Calu3 (cell line): Measurements from ENCODE around the gene GHRH. TPM values are rescaled to one million over a fixed set of nuclear protein-coding genes. Genes with fewer than 3 reads are reported as not detected.

Source experiments
- BruUV-seq: library from RNA; stranded (reverse); fragments of 400-500 nt; replicated peaks from 2 replicates; lab custom pipeline; 2021; lab: Mats Ljungman, UMichigan
- CTCF ChIA-PET: fragments of 300-600 bp; sonication (Branson Sonifier 250); formaldehyde crosslinking; loops from one replicate; lab custom pipeline; 2022; ENCODE audit warnings: antibody characterized with exemption; lab: Charles Lee
- DNase-seq: peaks from one replicate; pipeline ENCODE4 v3.0.0; 2022
- H3K27ac Mint-ChIP-seq: one replicate; pipeline ENCODE4 v1.8.0; 2022; ENCODE audit warnings: mixed read lengths; ENCODE audit not compliant: unreplicated experiment
- H3K27me3 Mint-ChIP-seq: one replicate; pipeline ENCODE4 v1.8.0; 2022; ENCODE audit warnings: mixed read lengths; ENCODE audit not compliant: unreplicated experiment
- H3K36me3 Mint-ChIP-seq: one replicate; pipeline ENCODE4 v1.8.0; 2022; ENCODE audit warnings: mild to moderate bottlenecking, moderate library complexity, mixed read lengths; ENCODE audit not compliant: insufficient read depth, unreplicated experiment
- H3K4me1 Mint-ChIP-seq: one replicate; pipeline ENCODE4 v1.8.0; 2022; ENCODE audit warnings: mild to moderate bottlenecking, low read depth, mixed read lengths; ENCODE audit not compliant: unreplicated experiment
- H3K4me3 Mint-ChIP-seq: one replicate; pipeline ENCODE4 v1.8.0; 2022; ENCODE audit warnings: mild to moderate bottlenecking, low read depth, moderate library complexity, mixed read lengths; ENCODE audit not compliant: unreplicated experiment
- H3K9me3 Mint-ChIP-seq: one replicate; pipeline ENCODE4 v1.8.0; 2022; ENCODE audit warnings: low read depth, mixed read lengths; ENCODE audit not compliant: unreplicated experiment
- CTCF ChIP-seq: fragments of 200-600 bp; IDR thresholded peaks from one replicate; pipeline ENCODE4 v1.8.0; 2022; ENCODE audit warnings: antibody characterized with exemption; ENCODE audit not compliant: unreplicated experiment
- intact Hi-C: fragments of 100-400 bp; cut with micrococcal nuclease; formaldehyde crosslinking; loops from one replicate; pipeline ENCODE4 v1.10.0; 2022; ENCODE audit not compliant: unreplicated experiment
- total RNA-seq: library from RNA; stranded (reverse); gene quantifications from 2 replicates; pipeline ENCODE4 v1.2.3, GENCODE V29; 2022

Gene GHRH
- total RNA-seq, 1 experiment from 2014 or later: not detected

- no peak for TF ChIP-seq CTCF
- Mint-ChIP-seq H3K9me3 (no peaks in the 10 kb centered on the region), H3K4me3 (no peak overlapping the region), H3K36me3 (no peaks in the 10 kb centered on the region), H3K4me1 (no peaks in the 10 kb centered on the region), H3K27me3 (peaks cover 86% of the 10 kb centered on the region), H3K27ac (no peak overlapping the region)
- intact Hi-C loops: no loop called here
- CTCF ChIA-PET: interaction anchor here (0.7 kb wide), 1 partner anchor 185 kb away, joined by 4 read pairs; no protein-coding TSS in a partner anchor
- DNase-seq: no peak
- BruUV-seq: no TSS peak
Observed at GRCh38 chr20:37257530-37257929, 4.1 kb downstream of the GHRH start.

- no peaks in the 10 kb centered on the region for H3K4me1 Mint-ChIP-seq
- no peaks in the 10 kb centered on the region for H3K9me3 Mint-ChIP-seq
- no peak overlapping the region for H3K4me3 Mint-ChIP-seq
- H3K36me3 Mint-ChIP-seq: no peaks in the 10 kb centered on the region
- intact Hi-C loops: no loop called here
- TF ChIP-seq CTCF: no peak
- DNase-seq: no peak
- H3K27me3 Mint-ChIP-seq: peaks cover 74% of the 10 kb centered on the region
- CTCF ChIA-PET: interaction anchor here (0.6 to 1.3 kb wide), 3 partner anchors 55 to 279 kb away, joined by 3 to 4 read pairs (median 3); partner anchors contain the start of gene BLCAP
- H3K27ac Mint-ChIP-seq: no peak overlapping the region
- no TSS peak for BruUV-seq
Observed at GRCh38 chr20:37256286-37256685, 5.3 kb downstream of the GHRH start.

GRCh38 chr20:37254114-37254878 is 7.3 kb downstream of the GHRH start:
- intact Hi-C loops: no loop called here
- no TSS peak for BruUV-seq
- no peak for TF ChIP-seq CTCF
- peaks cover 54% of the 10 kb centered on the region for H3K27me3 Mint-ChIP-seq
- DNase-seq: no peak
- no peaks in the 10 kb centered on the region for H3K9me3 Mint-ChIP-seq
- CTCF ChIA-PET: interaction anchor here (0.5 to 0.6 kb wide), 2 partner anchors 34 to 251 kb away, joined by 3 to 4 read pairs; no protein-coding TSS in a partner anchor
- peaks cover 6% of the 10 kb centered on the region for H3K36me3 Mint-ChIP-seq
- no peaks in the 10 kb centered on the region for H3K4me1 Mint-ChIP-seq
- H3K4me3 Mint-ChIP-seq: no peak overlapping the region
- H3K27ac Mint-ChIP-seq: no peak overlapping the region

GRCh38 chr20:37253087-37253486 is 8.5 kb downstream of the GHRH start:
- Mint-ChIP-seq H3K9me3 (no peaks in the 10 kb centered on the region), H3K4me3 (no peak overlapping the region), H3K4me1 (no peaks in the 10 kb centered on the region), H3K27ac (no peak overlapping the region), H3K36me3 (peaks cover 12% of the 10 kb centered on the region), H3K27me3 (peaks cover 42% of the 10 kb centered on the region)
- BruUV-seq: no TSS peak
- TF ChIP-seq CTCF: no peak
- CTCF ChIA-PET: interaction anchor here (0.5 kb wide), 1 partner anchor 32 kb away, joined by 4 read pairs; no protein-coding TSS in a partner anchor
- intact Hi-C loops: no loop called here
- DNase-seq: no peak
